HG03108 (cell line): ENCODE results near the gene PDZRN3.

Source experiments
- ATAC-seq: cut with Tn5 transposase; IDR thresholded peaks from one replicate; pipeline ENCODE4 v1.9.1; 2021; ENCODE audit warnings: moderate library complexity; ENCODE audit not compliant: unreplicated experiment

The PDZRN3 gene

DNA sequence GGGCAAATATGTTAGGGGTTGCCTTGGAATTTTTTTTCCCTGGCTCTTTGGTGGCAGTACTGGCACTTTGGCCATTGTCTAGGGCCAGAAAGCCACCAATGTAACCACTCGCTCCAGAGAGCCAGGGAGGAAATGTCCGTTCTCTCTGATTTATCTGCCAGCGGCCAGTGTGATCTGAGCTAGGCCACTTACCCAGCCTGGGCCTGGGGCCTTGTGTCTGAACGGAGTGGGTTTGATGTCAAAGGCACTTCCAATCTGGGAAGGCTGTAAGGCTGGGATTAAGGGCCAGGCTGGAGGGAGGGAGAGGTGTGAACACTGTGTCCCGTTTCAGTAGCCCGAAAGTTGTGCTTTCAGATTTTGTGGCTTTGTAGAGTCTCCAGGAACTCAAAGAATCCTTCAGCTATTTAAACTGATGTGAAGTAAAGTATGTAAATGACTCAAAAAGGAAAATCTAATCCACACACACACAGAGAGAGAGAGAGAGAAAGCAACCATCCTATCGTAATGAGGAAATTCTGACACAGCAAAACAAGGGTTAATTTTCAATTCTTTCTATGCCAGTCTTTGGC lies 271.0 kb downstream of the PDZRN3 start:
- ATAC-seq: no peak

DNA sequence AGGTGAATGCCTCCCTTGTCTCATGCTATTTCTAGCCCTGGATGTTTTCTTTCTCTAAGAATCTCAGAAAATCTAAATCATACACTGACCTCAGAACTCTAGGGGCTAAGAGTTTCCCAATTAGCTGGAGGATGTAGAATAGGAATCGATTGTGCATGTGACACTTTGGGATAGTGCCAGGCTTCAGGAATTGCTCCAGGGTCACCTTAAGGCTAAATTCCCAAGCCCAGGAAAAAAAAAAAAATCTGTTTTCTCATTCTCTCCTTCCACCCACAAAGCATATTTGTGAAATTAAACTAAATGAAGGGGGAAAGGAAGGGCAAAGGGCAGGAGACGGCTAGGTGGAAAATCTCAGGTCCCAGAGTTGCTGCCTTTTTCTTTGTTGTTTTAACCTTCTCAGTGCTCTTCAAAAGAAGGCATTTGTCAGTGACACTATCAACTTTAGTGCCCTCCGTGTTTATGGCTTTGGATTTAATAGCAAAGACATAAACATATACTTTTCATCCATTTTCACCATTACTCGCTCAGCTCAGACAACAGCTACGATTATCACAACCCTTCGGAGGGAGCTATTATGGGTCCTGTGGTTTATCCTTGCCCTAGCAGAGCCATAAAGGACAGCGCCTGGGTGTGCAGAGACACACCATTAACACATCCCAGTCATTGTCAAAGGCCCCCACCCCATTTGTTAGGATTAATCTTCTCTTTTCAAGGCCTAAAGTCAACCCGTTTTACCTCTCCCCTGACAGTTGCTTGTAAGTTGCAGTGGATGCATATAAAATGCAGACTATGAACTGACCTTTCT lies 271.7 kb downstream of the PDZRN3 start:
- no peak for ATAC-seq

GRCh38 chr3:73351423-73352071 lies 273.2 kb downstream of the PDZRN3 start:
- ATAC-seq: no peak

DNA sequence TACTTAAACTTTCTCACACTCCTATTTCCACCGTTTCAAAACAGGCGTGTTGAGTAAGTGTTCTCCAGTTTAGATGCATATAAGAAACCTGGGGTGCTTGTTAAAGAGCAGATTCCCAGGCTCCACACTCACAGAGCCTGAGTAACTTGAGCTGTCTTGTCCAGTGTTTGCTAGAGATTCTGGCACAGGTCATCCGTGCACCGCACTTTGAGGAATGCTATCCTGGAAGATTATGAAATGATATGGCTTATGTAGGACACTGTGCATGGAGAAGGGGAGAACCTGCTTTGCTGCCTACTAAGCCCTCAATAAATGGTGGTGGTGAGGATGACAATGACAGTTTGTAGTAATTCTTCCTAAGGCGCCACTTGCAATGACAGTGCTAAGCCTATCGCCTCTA lies 273.7 kb downstream of the PDZRN3 start:
- ATAC-seq: no peak

- no peak for ATAC-seq
Observed at GRCh38 chr3:73349657-73350056, 275.1 kb downstream of the PDZRN3 start.

- no peak for ATAC-seq
Observed at GRCh38 chr3:73342077-73342476, 282.7 kb downstream of the PDZRN3 start.

DNA sequence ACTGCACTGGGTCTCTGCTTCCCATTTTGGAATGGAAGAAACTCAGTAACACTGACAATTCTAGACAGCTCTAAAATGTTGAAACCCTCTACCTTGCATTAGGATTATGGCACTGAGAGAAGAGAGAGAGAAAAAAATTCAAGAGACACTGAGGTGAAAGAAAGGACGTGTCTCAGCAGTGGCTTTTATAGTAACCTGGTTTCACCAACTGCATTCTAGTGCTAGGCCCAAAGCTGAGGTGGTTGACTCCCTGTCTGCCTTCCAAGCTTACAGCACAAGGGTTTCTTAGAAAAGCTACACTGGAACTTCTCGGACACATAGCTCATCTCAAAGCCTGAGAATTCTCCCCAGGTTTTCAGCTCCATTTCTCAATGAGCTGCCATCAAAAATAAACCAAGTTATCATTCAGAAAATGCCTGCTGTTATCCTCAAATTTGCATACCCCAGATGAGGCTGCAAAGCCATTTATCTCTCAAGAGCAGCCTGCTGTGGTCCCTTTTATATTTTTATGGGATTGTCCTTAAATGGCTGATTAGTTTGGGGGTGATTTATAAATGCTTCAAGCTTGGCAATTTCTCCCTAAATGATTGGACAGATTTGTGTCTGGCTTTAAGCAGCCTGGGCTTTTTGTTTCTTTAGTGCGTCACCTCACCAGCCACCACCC lies 283.3 kb downstream of the PDZRN3 start:
- ATAC-seq: no peak

DNA sequence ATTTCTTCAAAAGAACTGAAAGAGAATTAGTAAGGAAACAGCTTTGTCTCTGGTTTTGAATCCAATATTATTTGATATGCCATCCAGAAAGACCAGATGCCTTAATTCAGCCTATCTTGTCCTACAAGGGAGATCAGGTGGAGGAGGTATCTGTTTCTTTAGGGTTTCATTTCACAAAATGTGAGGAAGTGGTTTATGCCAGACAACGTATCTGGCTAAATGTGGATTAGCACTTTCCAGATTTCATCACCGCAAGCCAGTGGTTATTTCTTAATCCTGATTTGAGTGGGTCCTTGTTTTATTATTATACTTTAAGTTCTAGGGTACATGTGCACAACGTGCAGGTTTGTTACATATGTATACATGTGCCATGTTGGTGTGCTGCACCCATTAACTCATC lies 292.2 kb downstream of the PDZRN3 start:
- no peak for ATAC-seq
